K562 (cell line): ENCODE measurements around the gene LRRIQ1. TPM values are rescaled to one million over a fixed set of nuclear protein-coding genes. Genes with fewer than 3 reads are reported as not detected.
"Not testable (repeated sequence)": the region's sequence is repeated elsewhere in the genome, so short reads cannot be mapped to it uniquely, and the experiment has no call there.

ENCODE experiments used
- ATAC-seq: fragments of 200-7000 bp; cut with Tn5 transposase; 3 replicates; pipeline ENCODE4 v1.9.1; 2020; ENCODE audit warnings: moderate library complexity
- BruUV-seq: library from RNA; stranded (reverse); fragments of 400-500 nt; replicated peaks from 2 replicates; lab custom pipeline; 2021; lab: Mats Ljungman, UMichigan
- CTCF ChIA-PET: fragments of 300-600 bp; formaldehyde crosslinking; extraction: SDS; loops from one replicate; lab custom pipeline; 2021; ENCODE audit warnings: low intra/inter-chr PET ratio; lab: Yijun Ruan, JAX
- POLR2A ChIA-PET: fragments of 300-600, 350-650 bp; sonication (Branson Sonifier 250); formaldehyde crosslinking; extraction: SDS; loops from one replicate; lab custom pipeline; 2021; ENCODE audit warnings: antibody characterized with exemption, inconsistent platforms; lab: Yijun Ruan, JAX
- DNase-seq, 4 experiments: peaks; one replicate each; pipeline versions ENCODE4 v3.0.0 to v3.0.0-alpha.2; 2011 to 2018; ENCODE audit warnings: low spot score in 3 of 4, mixed read lengths in 3 of 4; ENCODE audit errors: extremely low read depth in 1 of 4
- FAIRE-seq: peaks from 2 replicates; lab custom pipeline; 2011; peaks lifted over from hg19 to GRCh38; lab: Jason Lieb, UNC
- H2AFZ ChIP-seq: 2 replicates; pipeline ENCODE4 v1.6.0; 2011; ENCODE audit warnings: low read depth, low read length, control low read depth, inconsistent platforms
- H3K27ac ChIP-seq: fragments of 200-600 bp; 3 replicates; pipeline ENCODE4 v1.8.0; 2011; ENCODE audit warnings: low read depth, mild to moderate bottlenecking, control low read depth, inconsistent platforms, low read length, moderate library complexity, mixed read lengths; ENCODE audit errors: extremely low read depth
- H3K27me3 ChIP-seq, 2 experiments: fragments of 300-600 bp in 1 of 2; 2 replicates in 1 of 2; 3 replicates in 1 of 2; pipeline versions ENCODE4 v1.6.0 to v1.8.0; 2011; ENCODE audit warnings: inconsistent platforms in 2 of 2, low read length in 2 of 2, mild to moderate bottlenecking in 1 of 2, mixed read lengths in 1 of 2, moderate library complexity in 1 of 2; ENCODE audit not compliant: control insufficient read depth in 2 of 2, insufficient read depth in 2 of 2
- H3K36me3 ChIP-seq: fragments of 300-600 bp; 3 replicates; pipeline ENCODE4 v1.8.0; 2011; ENCODE audit warnings: mild to moderate bottlenecking, low read length, inconsistent platforms; ENCODE audit not compliant: control insufficient read depth, insufficient read depth
- H3K4me1 ChIP-seq, 2 experiments: fragments of 200-600 bp in 1 of 2; replicated peaks in 1 of 2; 2 replicates in 1 of 2; 3 replicates in 1 of 2; pipeline versions ENCODE4 v1.5.1 to v1.8.0; 2011; ENCODE audit warnings: inconsistent platforms in 2 of 2, low read length in 2 of 2, mild to moderate bottlenecking in 1 of 2, mixed read lengths in 1 of 2, moderate library complexity in 1 of 2; ENCODE audit not compliant: control insufficient read depth in 2 of 2, insufficient read depth in 2 of 2
- H3K4me2 ChIP-seq: 2 replicates; pipeline ENCODE4 v1.6.1; 2011; ENCODE audit warnings: low read length, control low read depth, inconsistent platforms, mixed read lengths; ENCODE audit not compliant: insufficient read depth
- H3K4me3 ChIP-seq: fragments of 200-600 bp; sonication (generic), shearing (Covaris generic); 2 replicates; pipeline ENCODE4 v1.5.1; 2016; ENCODE audit warnings: control low read depth, inconsistent platforms
- H3K79me2 ChIP-seq: fragments of 200-600 bp; 3 replicates; pipeline ENCODE4 v1.8.0; 2011; ENCODE audit warnings: low read length, inconsistent platforms; ENCODE audit not compliant: control insufficient read depth, insufficient read depth
- H3K9ac ChIP-seq, 2 experiments: 2 replicates each; pipeline versions ENCODE4 v1.6.0 to v1.6.1; 2011; ENCODE audit warnings: low read depth in 2 of 2, low read length in 2 of 2, control low read depth in 1 of 2, inconsistent platforms in 1 of 2, mild to moderate bottlenecking in 1 of 2, mixed read lengths in 1 of 2; ENCODE audit not compliant: insufficient read depth in 1 of 2
- H3K9me1 ChIP-seq: one replicate; pipeline ENCODE4 v1.6.0; 2011; ENCODE audit warnings: inconsistent platforms, mild to moderate bottlenecking, low read length, moderate library complexity; ENCODE audit not compliant: control insufficient read depth, insufficient read depth
- H3K9me3 ChIP-seq: replicated peaks from 2 replicates; pipeline ENCODE4 v1.5.1; 2011; ENCODE audit warnings: low read depth, low read length, inconsistent platforms; ENCODE audit not compliant: control insufficient read depth, insufficient read depth
- H4K20me1 ChIP-seq: replicated peaks from 2 replicates; pipeline ENCODE4 v1.6.1; 2011; ENCODE audit warnings: low read length, inconsistent platforms, mixed read lengths; ENCODE audit not compliant: control insufficient read depth, insufficient read depth
- CEBPG ChIP-seq, 3 experiments: fragments of 200-800 bp in 1 of 3; sonication (Bioruptor generic) in 1 of 3; sonication (generic) in 1 of 3; formaldehyde crosslinking in 1 of 3; IDR thresholded peaks in 2 of 3; conservative IDR thresholded peaks in 1 of 3; 2 replicates each; pipeline versions ENCODE4 v1.6.1 to v1.8.0; 2016 to 2022; ENCODE audit warnings: missing compliant biosample characterization in 2 of 3, missing genetic modification characterization in 2 of 3, mild to moderate bottlenecking in 1 of 3, missing genetic modification reagents in 1 of 3
- RBM25 ChIP-seq: fragments of 200-400 bp; formaldehyde crosslinking; IDR thresholded peaks from 2 replicates; pipeline ENCODE4 v1.6.1; 2018; ENCODE audit warnings: low read length, low read depth, moderate library complexity; ENCODE audit not compliant: severe bottlenecking
- ZNF146 ChIP-seq: IDR thresholded peaks from one replicate; pipeline ENCODE4 v1.6.1; 2018; ENCODE audit warnings: missing compliant biosample characterization; ENCODE audit not compliant: unreplicated experiment
- WGBS: fragments of 100-300 bp; shearing (Covaris generic); methylation state at CpG from one replicate; pipeline ENCODE4 v1.1.6; 2016; ENCODE audit warnings: low coverage, mixed read lengths; ENCODE audit not compliant: insufficient coverage; ENCODE audit errors: missing lambda C conversion rate; 5-methylcytosine and 5-hydroxymethylcytosine counted together
- in situ Hi-C: fragments of 300-500 bp; cut with MboI; formaldehyde crosslinking; loops from 4 replicates; pipeline ENCODE4 v1.15.0; 2018; ENCODE audit warnings: inconsistent platforms, mixed read lengths
- intact Hi-C: fragments of 100-400 bp; cut with micrococcal nuclease; formaldehyde crosslinking; loops from 2 replicates; pipeline ENCODE4 v1.14.2; 2022
- polyA plus RNA-seq, 8 experiments: library from polyadenylated mRNA; depleted of rRNA in 4 of 8; stranded (reverse) in 5 of 8; unstranded in 3 of 8; fragments of >200 nt; fragmentation: Nextera tagmentation in 2 of 8; fragmentation: Illumina TruSeq in 1 of 8; extraction: Ambion mirVana in 2 of 8; extraction: Trizol in 1 of 8; gene quantifications; 2 replicates each; pipeline versions ENCODE4 v1.2.1 to v1.2.3, GENCODE V29; 2011 to 2014; ENCODE audit warnings: inconsistent platforms in 1 of 8, missing spikeins in 1 of 8
- total RNA-seq, 7 experiments: library from RNA; depleted of rRNA in 6 of 7; stranded (reverse); fragments of >200 nt in 6 of 7; fragmentation: Illumina TruSeq in 2 of 7; extraction: Trizol in 2 of 7; gene quantifications; 2 replicates each; pipeline versions ENCODE4 v1.2.1 to v1.2.3, GENCODE V29; 2011 to 2021; ENCODE audit warnings: low replicate concordance in 1 of 7
- TF ChIP-seq, protein P1 (sequence below): fragments of 250-450 bp; sonication (Bioruptor Pico); IDR thresholded peaks from 2 replicates; pipeline ENCODE4 v1.5.0; 2020; ENCODE audit warnings: mild to moderate bottlenecking

Gene LRRIQ1
- total and polyA plus RNA-seq, 9 of the 15 experiments (the other 6 are each of a cell fraction or from before 2014, with no cell fraction given), result not detected

GRCh38 chr12:85224339-85224738 is 188.2 kb downstream of the LRRIQ1 start:
- 0% methylated on average over 1 of the region's 1 CpG for WGBS
- in situ Hi-C loops, result not testable (repeated sequence)

DNA sequence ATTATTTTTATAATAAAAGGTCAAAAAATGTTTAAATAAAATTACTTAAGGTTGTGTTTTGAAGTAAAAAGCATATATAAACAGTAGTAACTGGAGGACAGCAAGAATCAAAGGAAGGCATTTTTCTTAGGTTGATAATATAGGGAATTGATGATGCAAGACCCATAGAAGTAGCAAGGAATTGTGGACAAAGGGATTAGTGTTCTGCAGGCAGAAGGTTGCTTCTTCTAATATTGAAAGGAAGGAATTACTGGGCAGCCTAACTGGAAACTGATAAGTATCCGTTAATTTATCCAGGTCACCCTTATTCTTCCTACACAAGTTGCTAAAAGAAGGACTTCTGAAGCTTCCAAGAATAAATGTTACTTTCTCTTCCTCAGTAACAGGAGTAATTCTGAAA is 189.3 kb downstream of the LRRIQ1 start:
- no peaks in the 10 kb centered on the region for H3K79me2 ChIP-seq
- H3K27me3 ChIP-seq, result no peaks in the 10 kb centered on the region
- H3K9me1 ChIP-seq, result no peaks in the 10 kb centered on the region
- no peaks in the 10 kb centered on the region for H3K9me3 ChIP-seq
- H4K20me1 ChIP-seq, result no peaks in the 10 kb centered on the region
- CTCF ChIA-PET, result no interaction called here
- H3K36me3 ChIP-seq, result no peaks in the 10 kb centered on the region
- H3K27ac ChIP-seq, result no peak overlapping the region
- DNase-seq (no peak), FAIRE-seq (no peak), ATAC-seq (no peak)
- no peak overlapping the region for H3K4me2 ChIP-seq
- H2AFZ ChIP-seq, result no peak overlapping the region
- no TSS peak for BruUV-seq
- WGBS, result 0% methylated on average over 1 of the region's 1 CpG
- no peak overlapping the region for H3K9ac ChIP-seq
- POLR2A ChIA-PET, result no interaction called here
- TF ChIP-seq, protein P1, sequence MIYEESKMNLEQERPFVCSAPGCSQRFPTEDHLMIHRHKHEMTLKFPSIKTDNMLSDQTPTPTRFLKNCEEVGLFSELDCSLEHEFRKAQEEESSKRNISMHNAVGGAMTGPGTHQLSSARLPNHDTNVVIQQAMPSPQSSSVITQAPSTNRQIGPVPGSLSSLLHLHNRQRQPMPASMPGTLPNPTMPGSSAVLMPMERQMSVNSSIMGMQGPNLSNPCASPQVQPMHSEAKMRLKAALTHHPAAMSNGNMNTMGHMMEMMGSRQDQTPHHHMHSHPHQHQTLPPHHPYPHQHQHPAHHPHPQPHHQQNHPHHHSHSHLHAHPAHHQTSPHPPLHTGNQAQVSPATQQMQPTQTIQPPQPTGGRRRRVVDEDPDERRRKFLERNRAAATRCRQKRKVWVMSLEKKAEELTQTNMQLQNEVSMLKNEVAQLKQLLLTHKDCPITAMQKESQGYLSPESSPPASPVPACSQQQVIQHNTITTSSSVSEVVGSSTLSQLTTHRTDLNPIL (CRISPR knock-in tag), result no peak
- no peak for TF ChIP-seq CEBPG (CRISPR knock-in tag; IDR thresholded peaks at IDR 0.05)
- 0 out of 4 replicates have a peak, but pooled peaks of 1 of the 2 experiments have one; percentile 24 for TF ChIP-seq CEBPG (tag; conservative IDR thresholded peaks at IDR 0.05 in 1 of 2, IDR thresholded peaks at IDR 0.05 in 1 of 2)
- TF ChIP-seq, all 486 proteins: peak for 1
- H3K4me3 ChIP-seq, result no peak overlapping the region
- intact Hi-C loops (no loop called here), in situ Hi-C loops (no loop called here)
- no peaks in the 10 kb centered on the region for H3K4me1 ChIP-seq

More at GRCh38 chr12:85224339-85224738, 188.2 kb downstream of the LRRIQ1 start:
- H3K79me2 ChIP-seq, ATAC-seq, H3K9me3 ChIP-seq, H3K4me2 ChIP-seq, H3K27me3 ChIP-seq, H3K4me3 ChIP-seq, H3K9me1 ChIP-seq, BruUV-seq, H3K27ac ChIP-seq, POLR2A ChIA-PET, H4K20me1 ChIP-seq, H3K4me1 ChIP-seq, H3K9ac ChIP-seq, H3K36me3 ChIP-seq, intact Hi-C loops, FAIRE-seq, H2AFZ ChIP-seq: not testable (repeated sequence)
- TF ChIP-seq RBM25 (peak; percentile 27), ZNF146 (CRISPR knock-in tag) (peak; percentile 38)
- TF ChIP-seq, all 486 proteins: peak for 2; not testable (repeated sequence) for 484
- DNase-seq, CTCF ChIA-PET: not testable (repeated sequence)
